HL-60 (cell line): ENCODE data around the gene KDM8.

Source experiments
- DNase-seq, 2 experiments: peaks; one replicate each; pipeline ENCODE4 v3.0.0-alpha.2; 2010 to 2020; ENCODE audit warnings: low read depth in 1 of 2, low spot score in 1 of 2
- H3K27ac ChIP-seq: fragments of 250-450 bp; sonication (Bioruptor Pico); replicated peaks from 2 replicates; pipeline ENCODE4 v1.5.1; 2020; ENCODE audit warnings: mild to moderate bottlenecking, moderate library complexity
- H3K27me3 ChIP-seq: fragments of 250-450 bp; sonication (Bioruptor Pico); 2 replicates; pipeline ENCODE4 v1.5.1; 2021; ENCODE audit warnings: mild to moderate bottlenecking, moderate library complexity; ENCODE audit not compliant: insufficient read depth, poor library complexity, severe bottlenecking
- H3K4me3 ChIP-seq: replicated peaks from 2 replicates; pipeline ENCODE4 v1.5.1; 2011; ENCODE audit warnings: mild to moderate bottlenecking, control low read depth, low read length; ENCODE audit not compliant: insufficient read depth
- CTCF ChIP-seq: IDR thresholded peaks from one replicate; pipeline ENCODE4 v1.5.1; 2011; ENCODE audit warnings: low read length, control low read depth, inconsistent platforms; ENCODE audit not compliant: insufficient read depth
- GABPA ChIP-seq: IDR thresholded peaks from 2 replicates; pipeline ENCODE4 v1.6.1; 2012; ENCODE audit warnings: low read depth
- POLR2AphosphoS5 ChIP-seq: IDR thresholded peaks from 2 replicates; pipeline ENCODE4 v1.6.1; 2012; ENCODE audit warnings: low read depth
- REST ChIP-seq: IDR thresholded peaks from 2 replicates; pipeline ENCODE4 v1.6.1; 2012; ENCODE audit warnings: low read depth; ENCODE audit not compliant: insufficient replicate concordance
- SPI1 ChIP-seq: IDR thresholded peaks from 2 replicates; pipeline ENCODE4 v1.6.1; 2012; ENCODE audit warnings: low read depth, mild to moderate bottlenecking, borderline replicate concordance

The KDM8 gene

GRCh38 chr16:27224271-27224737 is 21.0 kb downstream of the KDM8 start:
- H3K4me3 ChIP-seq, result no peak overlapping the region
- H3K27me3 ChIP-seq, result no peaks in the 10 kb centered on the region
- no peak overlapping the region for H3K27ac ChIP-seq
- DNase-seq, result no peak
- TF ChIP-seq CTCF (no peak), POLR2AphosphoS5 (no peak), SPI1 (no peak), GABPA (no peak), REST (no peak)

- H3K4me3 ChIP-seq, result no peak overlapping the region
- TF ChIP-seq SPI1, result no peak
- no peaks in the 10 kb centered on the region for H3K27me3 ChIP-seq
- no peak overlapping the region for H3K27ac ChIP-seq
- DNase-seq, result no peak
These were observed 21.5 kb downstream of the KDM8 start for GRCh38 chr16:27224741-27225300.

GRCh38 chr16:27225536-27226360 is 22.4 kb downstream of the KDM8 start:
- no peak for DNase-seq
- no peak overlapping the region for H3K27ac ChIP-seq
- no peak overlapping the region for H3K4me3 ChIP-seq
- TF ChIP-seq POLR2AphosphoS5 (no peak), REST (no peak), SPI1 (no peak), GABPA (no peak), CTCF (no peak)
- no peaks in the 10 kb centered on the region for H3K27me3 ChIP-seq

GRCh38 chr16:27226476-27226875 is 23.1 kb downstream of the KDM8 start:
- H3K27ac ChIP-seq, result no peak overlapping the region
- no peak for TF ChIP-seq SPI1
- no peak for TF ChIP-seq POLR2AphosphoS5
- TF ChIP-seq CTCF, result no peak
- no peak for TF ChIP-seq REST
- no peak for DNase-seq

More at GRCh38 chr16:27226476-27226875, 23.1 kb downstream of the KDM8 start:
- no peaks in the 10 kb centered on the region for H3K27me3 ChIP-seq
- H3K4me3 ChIP-seq, result no peak overlapping the region
